Renal cortical epithelial cell (primary cell): ENCODE data around the gene SPRY2. TPM values are rescaled to one million over a fixed set of nuclear protein-coding genes. Genes with fewer than 3 reads are reported as not detected.
"Not testable (repeated sequence)": the region's sequence is repeated elsewhere in the genome, so short reads cannot be mapped to it uniquely, and the experiment has no call there.

Source experiments
- DNase-seq: peaks from one replicate; pipeline ENCODE4 v3.0.0-alpha.2; 2011; ENCODE audit warnings: low read depth
- total RNA-seq: library from RNA; depleted of rRNA; stranded (reverse); fragments of >200 nt; gene quantifications from 2 replicates; pipeline ENCODE4 v1.2.3, GENCODE V29; 2014

SPRY2 gene
- total RNA-seq, 1 donor from 2014 or later = 9.3 TPM

- DNase-seq = not testable (repeated sequence)
Measured at GRCh38 chr13:80355496-80356094, 14.7 kb upstream of the SPRY2 start.

DNA sequence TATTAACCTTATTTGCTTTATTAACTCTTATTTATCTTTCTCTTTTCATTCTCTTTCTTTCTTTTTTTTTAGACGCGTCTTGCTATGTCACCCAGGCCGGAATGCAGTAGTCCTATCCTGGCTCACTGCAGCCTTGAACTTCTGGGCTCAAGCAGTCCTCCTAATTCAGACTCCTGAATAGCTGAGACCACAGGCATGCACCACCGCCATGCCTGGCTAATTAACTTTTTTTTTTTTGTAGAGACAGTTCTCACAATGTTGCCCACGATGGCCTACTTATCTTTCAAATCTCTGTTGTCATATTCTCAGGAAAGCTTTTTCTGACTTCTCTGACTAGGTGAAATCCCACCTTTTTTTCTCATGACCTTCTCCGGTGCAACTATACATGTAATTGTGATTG lies 7.8 kb upstream of the SPRY2 start:
- DNase-seq = no peak

GRCh38 chr13:80348314-80348713 lies 7.4 kb upstream of the SPRY2 start:
- no peak for DNase-seq

GRCh38 chr13:80345771-80346510 lies 5.0 kb upstream of the SPRY2 start:
- DNase-seq = no peak

DNA sequence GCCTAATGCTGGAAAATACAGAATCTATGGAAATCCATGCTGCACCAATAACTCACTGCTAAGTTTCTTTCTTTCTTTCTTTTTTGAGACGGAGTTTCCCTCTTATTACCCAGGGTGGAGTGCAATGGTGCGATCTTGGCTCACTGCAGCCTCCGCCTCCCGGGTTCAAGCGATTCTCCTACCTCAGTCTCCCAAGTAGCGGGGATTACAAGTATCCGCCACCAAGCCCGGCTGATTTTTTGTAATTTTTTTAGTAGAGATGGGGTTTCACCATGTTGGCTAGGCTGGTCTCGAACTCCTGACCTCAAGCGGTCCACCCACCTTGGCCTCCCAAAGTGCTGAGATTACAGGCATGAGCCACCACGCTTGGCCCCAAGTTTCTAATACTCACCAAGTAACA lies 3.1 kb upstream of the SPRY2 start:
- DNase-seq = not testable (repeated sequence)

DNA sequence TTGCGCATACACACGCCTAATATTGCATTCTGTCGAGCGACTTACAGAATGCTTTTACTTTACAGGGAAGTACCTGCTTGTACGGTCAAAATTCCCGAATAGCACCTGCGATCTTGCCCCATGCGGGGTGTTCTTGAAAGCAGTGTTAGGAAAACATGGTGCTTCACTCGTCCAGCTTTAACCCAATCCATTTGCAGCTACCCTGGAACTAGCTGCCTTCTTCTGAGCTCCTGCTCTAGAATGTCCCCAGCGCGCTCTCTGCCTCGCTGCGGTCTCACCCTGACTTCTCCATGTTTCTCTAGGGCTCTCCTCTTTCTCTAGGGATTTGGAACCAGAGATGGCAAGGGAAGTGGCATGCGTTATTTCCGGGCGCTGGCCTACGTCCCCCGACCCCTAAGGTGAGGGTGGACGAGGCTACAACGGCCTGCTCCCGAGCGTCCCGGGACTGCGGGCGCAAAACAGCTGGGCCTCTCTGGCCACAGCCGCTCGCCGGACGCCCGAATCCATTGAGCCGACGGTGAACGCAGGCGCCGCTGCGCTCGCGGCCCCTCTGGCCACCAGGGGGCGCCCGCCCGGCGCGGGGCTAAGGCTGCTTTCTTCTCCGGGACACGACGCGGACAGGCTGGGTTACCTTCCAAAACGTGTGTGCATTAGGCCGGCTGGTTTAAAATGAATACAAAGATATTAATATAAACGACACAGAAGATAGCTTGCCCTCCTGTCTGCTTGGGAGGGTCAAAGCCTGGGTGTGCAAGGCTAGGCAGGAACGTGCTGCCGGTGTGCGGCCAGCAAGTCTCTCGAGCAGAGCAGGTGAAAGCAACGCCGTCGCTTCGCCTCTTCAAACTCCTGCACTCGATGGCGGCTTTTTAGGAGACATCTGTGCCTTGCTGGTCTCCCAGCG lies 1.8 kb upstream of the SPRY2 start:
- no peak for DNase-seq

- DNase-seq = peak; percentile 61
Measured at GRCh38 chr13:80341756-80342370, 937 bp upstream of the SPRY2 start.

- DNase-seq = no peak
Measured at GRCh38 chr13:80340651-80341100, 250 bp downstream of the SPRY2 start.

DNA sequence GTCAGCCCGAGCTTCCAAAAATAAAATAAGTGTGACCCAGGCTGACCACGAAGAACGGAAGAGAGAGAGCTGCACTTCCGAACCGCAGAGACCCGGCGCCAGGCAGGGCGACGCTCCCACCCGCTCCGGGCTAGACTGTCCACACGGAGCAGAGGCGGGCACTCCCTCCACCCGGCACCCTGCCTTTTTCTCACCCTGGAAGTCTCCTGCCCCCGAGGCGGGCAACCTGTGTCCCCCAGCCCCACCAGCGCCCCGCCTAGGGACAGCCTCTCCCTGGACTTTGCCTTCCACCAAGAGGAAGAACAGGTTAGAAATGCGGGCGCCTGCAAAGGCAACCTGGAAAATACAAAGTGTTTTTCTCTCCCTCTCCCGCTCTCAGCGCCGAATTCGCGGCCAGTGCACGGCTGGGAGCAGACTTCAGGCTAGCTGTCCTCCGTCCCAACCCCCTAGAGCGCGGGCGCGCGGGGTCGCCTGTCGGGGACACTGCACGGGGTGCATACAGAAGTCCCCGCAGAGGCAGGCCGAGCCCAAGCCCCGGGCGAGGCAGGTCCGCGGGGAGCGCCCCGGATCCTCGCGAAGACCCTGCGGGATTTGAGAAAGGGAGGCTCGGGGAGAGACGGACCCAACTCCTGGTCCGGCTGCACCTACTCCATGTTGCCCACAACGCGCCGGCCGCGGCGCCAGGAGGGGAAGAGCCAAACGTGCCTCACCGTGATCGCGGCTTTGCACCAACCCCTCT lies 845 bp downstream of the SPRY2 start:
- DNase-seq = no peak

DNA sequence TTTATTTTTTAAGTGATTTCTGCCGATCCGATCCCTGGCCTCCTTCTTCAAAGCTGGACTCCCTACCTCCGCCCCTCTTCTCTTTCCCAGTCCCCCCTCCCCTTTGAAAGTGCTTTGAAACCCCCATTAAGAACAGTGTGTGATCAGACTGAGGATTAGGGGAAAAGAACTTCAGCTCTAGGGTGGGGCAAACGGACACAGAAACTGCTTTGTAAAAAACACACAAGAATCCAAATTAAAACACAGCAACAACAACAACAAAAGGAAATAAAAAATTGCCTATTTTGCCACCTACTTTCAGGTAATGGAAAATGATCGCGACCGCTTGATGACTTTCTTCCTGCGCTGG lies 1.4 kb downstream of the SPRY2 start:
- no peak for DNase-seq

GRCh38 chr13:80338781-80339562 lies 2.0 kb downstream of the SPRY2 start:
- DNase-seq = no peak

GRCh38 chr13:80337288-80338081 lies 3.4 kb downstream of the SPRY2 start:
- DNase-seq = no peak

- DNase-seq = no peak
Measured at GRCh38 chr13:80336776-80337287, 4.1 kb downstream of the SPRY2 start.

DNA sequence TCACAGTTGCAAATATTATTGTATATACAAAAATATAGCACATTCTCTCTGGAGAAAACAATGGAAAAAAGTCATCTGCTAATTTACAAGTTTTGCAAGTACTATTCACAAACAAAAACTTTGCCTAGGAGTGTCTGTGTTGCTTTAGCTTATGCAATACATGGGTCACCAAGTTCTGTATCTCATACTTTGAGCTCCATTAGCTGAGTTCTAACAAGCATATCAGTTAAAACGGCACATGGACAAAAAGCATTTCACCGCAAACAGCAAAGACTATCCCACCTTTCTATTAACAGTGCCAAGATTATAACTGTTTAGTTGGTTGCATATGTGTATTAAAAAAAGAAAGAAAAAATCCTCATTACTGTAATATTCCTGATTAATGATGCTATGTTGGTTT lies 4.6 kb downstream of the SPRY2 start:
- no peak for DNase-seq

DNA sequence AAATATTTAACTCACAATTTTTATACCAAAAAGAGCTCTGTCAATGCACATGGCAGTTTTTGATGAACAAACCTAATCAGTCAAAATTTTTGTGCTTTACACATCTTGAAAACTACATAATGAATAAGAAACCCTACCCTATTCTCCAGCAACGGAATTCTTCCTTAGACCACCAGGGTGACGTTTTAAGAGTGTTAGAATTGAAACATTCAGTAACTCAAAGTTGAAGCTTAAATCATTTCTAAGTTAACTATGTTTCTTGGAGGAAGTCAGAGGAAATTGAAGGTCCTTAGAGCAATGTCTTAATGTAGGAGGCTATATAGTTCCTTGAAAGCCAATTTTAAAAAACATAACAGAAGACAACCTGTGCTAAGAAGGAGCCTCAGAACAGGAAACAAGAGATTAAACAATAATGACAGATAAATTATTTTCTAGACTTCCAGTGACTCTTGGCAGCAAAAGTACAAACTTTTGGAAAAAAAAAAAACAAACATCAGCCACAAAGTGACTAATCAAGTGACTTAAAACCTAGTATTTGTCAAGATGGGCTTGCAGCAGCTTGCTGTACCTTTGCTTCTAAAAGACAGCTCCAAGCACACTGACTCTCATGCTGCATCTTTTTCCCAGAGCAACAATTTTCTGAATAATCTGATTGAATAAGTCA lies 6.2 kb downstream of the SPRY2 start:
- DNase-seq = peak; percentile 78

GRCh38 chr13:80331984-80332383 lies 8.9 kb downstream of the SPRY2 start:
- no peak for DNase-seq

DNA sequence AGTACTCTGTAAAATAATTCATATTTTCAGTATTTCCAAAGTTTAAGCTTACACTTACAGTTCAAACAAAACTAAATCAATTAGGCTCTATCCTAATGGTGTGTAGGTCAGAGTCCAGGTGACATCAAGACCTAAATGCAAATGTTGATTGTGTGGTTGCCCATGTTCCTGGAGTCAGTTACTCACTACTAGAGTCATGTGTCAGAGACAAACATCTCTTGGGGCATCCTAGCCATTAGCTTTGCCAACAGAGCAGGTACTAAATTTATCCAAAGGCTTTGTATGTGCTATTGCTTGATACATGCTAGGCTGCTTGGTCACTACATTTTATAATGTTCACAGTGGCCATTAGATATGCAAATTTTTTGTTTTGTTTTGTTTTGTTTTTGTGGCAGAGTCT lies 11.7 kb downstream of the SPRY2 start:
- DNase-seq = no peak

GRCh38 chr13:80319004-80319403 lies 21.9 kb downstream of the SPRY2 start:
- DNase-seq = no peak
